IMR-90 (cell line): ENCODE measurements around the gene ZEB2. TPM values are rescaled to one million over a fixed set of nuclear protein-coding genes. Genes with fewer than 3 reads are reported as not detected.

ENCODE experiments used
- ATAC-seq: fragments of 200-7000 bp; cut with Tn5 transposase; 2 replicates; pipeline ENCODE4 v1.9.1; 2020; ENCODE audit warnings: low read depth, mild to moderate bottlenecking, moderate library complexity
- BruUV-seq: library from RNA; stranded (reverse); fragments of 400-500 nt; replicated peaks from 2 replicates; lab custom pipeline; 2021; lab: Mats Ljungman, UMichigan
- CTCF ChIA-PET: fragments of 300-600 bp; formaldehyde crosslinking; extraction: SDS; loops from one replicate; lab custom pipeline; 2021; ENCODE audit warnings: antibody characterized with exemption; lab: Yijun Ruan, JAX
- POLR2A ChIA-PET: fragments of 300-600 bp; sonication (Branson Sonifier 250); formaldehyde crosslinking; loops from one replicate; lab custom pipeline; 2022; ENCODE audit warnings: antibody characterized with exemption; ENCODE audit not compliant: unreplicated experiment; lab: Charles Lee
- DNase-seq: peaks from one replicate; pipeline ENCODE4 v3.0.0; 2013
- H2AFZ ChIP-seq: replicated peaks from 2 replicates; pipeline ENCODE3; 2013; ENCODE audit warnings: low read length, mild to moderate bottlenecking; ENCODE audit not compliant: poor library complexity
- H2AK5ac ChIP-seq: 2 replicates; pipeline ENCODE4 v1.6.1; 2013; ENCODE audit warnings: low read depth, low read length, inconsistent platforms
- H2AK9ac ChIP-seq: replicated peaks from 2 replicates; pipeline ENCODE3; 2013; ENCODE audit warnings: mild to moderate bottlenecking, low read depth, low read length, moderate library complexity; ENCODE audit not compliant: poor library complexity
- H2BK120ac ChIP-seq: 2 replicates; pipeline ENCODE4 v1.6.1; 2013; ENCODE audit warnings: low read depth, low read length, inconsistent platforms
- H2BK15ac ChIP-seq: 3 replicates; pipeline ENCODE4 v1.6.1; 2013; ENCODE audit warnings: low read depth, low read length, inconsistent platforms
- H2BK20ac ChIP-seq: 2 replicates; pipeline ENCODE4 v1.6.1; 2013; ENCODE audit warnings: low read depth, mild to moderate bottlenecking, inconsistent platforms, low read length, moderate library complexity
- H2BK5ac ChIP-seq: 2 replicates; pipeline ENCODE4 v1.6.1; 2013; ENCODE audit warnings: mild to moderate bottlenecking, low read depth, low read length, inconsistent platforms; ENCODE audit not compliant: poor library complexity, severe bottlenecking
- H3K14ac ChIP-seq: replicated peaks from 2 replicates; pipeline ENCODE4 v1.6.1; 2013; ENCODE audit warnings: low read depth, low read length, inconsistent platforms
- H3K18ac ChIP-seq: 2 replicates; pipeline ENCODE4 v1.6.1; 2013; ENCODE audit warnings: low read depth, low read length, control low read depth
- H3K23ac ChIP-seq: 2 replicates; pipeline ENCODE4 v1.6.1; 2013; ENCODE audit warnings: low read depth, low read length, inconsistent platforms
- H3K27ac ChIP-seq: 2 replicates; pipeline ENCODE4 v1.5.1; 2013; ENCODE audit warnings: mild to moderate bottlenecking, control low read depth, low read length; ENCODE audit not compliant: insufficient read depth
- H3K27me3 ChIP-seq: 2 replicates; pipeline ENCODE4 v1.6.1; 2013; ENCODE audit warnings: low read length; ENCODE audit not compliant: control insufficient read depth, insufficient read depth
- H3K36me3 ChIP-seq: 2 replicates; pipeline ENCODE4 v1.6.1; 2013; ENCODE audit warnings: low read length, mixed read lengths; ENCODE audit not compliant: control insufficient read depth, insufficient read depth
- H3K4ac ChIP-seq: 2 replicates; pipeline ENCODE4 v1.6.1; 2013; ENCODE audit warnings: low read depth, low read length, inconsistent platforms
- H3K4me1 ChIP-seq: 2 replicates; pipeline ENCODE4 v1.6.1; 2013; ENCODE audit warnings: low read length, mixed read lengths; ENCODE audit not compliant: control insufficient read depth, insufficient read depth
- H3K4me2 ChIP-seq: 2 replicates; pipeline ENCODE4 v1.6.1; 2013; ENCODE audit warnings: low read depth, mild to moderate bottlenecking, control low read depth, low read length, moderate library complexity
- H3K4me3 ChIP-seq: 2 replicates; pipeline ENCODE4 v1.5.1; 2013; ENCODE audit warnings: low read depth, mild to moderate bottlenecking, control low read depth, low read length, moderate library complexity; ENCODE audit not compliant: insufficient read depth
- H3K56ac ChIP-seq: 2 replicates; pipeline ENCODE4 v1.6.1; 2013; ENCODE audit warnings: low read length, inconsistent platforms; ENCODE audit not compliant: insufficient read depth; ENCODE audit errors: extremely low read depth
- H3K79me1 ChIP-seq, 2 experiments: 2 replicates each; pipeline ENCODE4 v1.6.1; 2013; ENCODE audit warnings: low read length in 2 of 2, inconsistent platforms in 1 of 2, low read depth in 1 of 2
- H3K9ac ChIP-seq: 2 replicates; pipeline ENCODE4 v1.6.1; 2013; ENCODE audit warnings: low read depth, low read length, control low read depth
- H3K9me1 ChIP-seq: 2 replicates; pipeline ENCODE4 v1.6.1; 2013; ENCODE audit warnings: low read length, inconsistent platforms; ENCODE audit not compliant: insufficient read depth
- H3K9me3 ChIP-seq: 2 replicates; pipeline ENCODE4 v1.6.1; 2013; ENCODE audit warnings: low read length; ENCODE audit not compliant: control insufficient read depth, insufficient read depth
- H4K20me1 ChIP-seq: 2 replicates; pipeline ENCODE4 v1.6.1; 2013; ENCODE audit warnings: low read length, inconsistent platforms; ENCODE audit not compliant: insufficient read depth
- H4K5ac ChIP-seq: 2 replicates; pipeline ENCODE4 v1.6.1; 2013; ENCODE audit warnings: mild to moderate bottlenecking, low read depth, low read length, control low read depth
- H4K8ac ChIP-seq, 2 experiments: 2 replicates each; pipeline ENCODE4 v1.6.1; 2013; ENCODE audit warnings: low read depth in 2 of 2, low read length in 2 of 2, control low read depth in 1 of 2, inconsistent platforms in 1 of 2
- H4K91ac ChIP-seq: 2 replicates; pipeline ENCODE4 v1.6.1; 2013; ENCODE audit warnings: low read depth, low read length, inconsistent platforms; ENCODE audit not compliant: insufficient read depth
- BHLHE40 ChIP-seq: fragments of 150-350 bp; IDR thresholded peaks from 2 replicates; pipeline ENCODE4 v1.6.1; 2016; ENCODE audit warnings: mild to moderate bottlenecking, low read depth, low read length
- CEBPB ChIP-seq: IDR thresholded peaks from 2 replicates; pipeline ENCODE4 v1.6.1; 2012; ENCODE audit warnings: low read depth, low read length, improper control_type of control experiment
- CHD1 ChIP-seq: IDR thresholded peaks from 2 replicates; pipeline ENCODE4 v1.6.1; 2012; ENCODE audit warnings: low read depth, low read length, improper control_type of control experiment
- CTCF ChIP-seq: conservative IDR thresholded peaks from 2 replicates; pipeline ENCODE4 v1.5.1; 2012; ENCODE audit warnings: mild to moderate bottlenecking, low read depth, low read length, improper control_type of control experiment
- ELK1 ChIP-seq: fragments of 150-350 bp; IDR thresholded peaks from 2 replicates; pipeline ENCODE4 v1.6.1; 2016; ENCODE audit warnings: low read depth, mild to moderate bottlenecking, low read length, moderate library complexity, borderline replicate concordance
- FOS ChIP-seq: fragments of 150-350 bp; IDR thresholded peaks from 2 replicates; pipeline ENCODE4 v1.6.1; 2016; ENCODE audit warnings: low read depth, low read length
- MAZ ChIP-seq: IDR thresholded peaks from 2 replicates; pipeline ENCODE4 v1.6.1; 2012; ENCODE audit warnings: low read depth, mild to moderate bottlenecking, low read length, improper control_type of control experiment, moderate library complexity, borderline replicate concordance
- MXI1 ChIP-seq: IDR thresholded peaks from 2 replicates; pipeline ENCODE4 v1.6.1; 2012; ENCODE audit warnings: low read depth, mild to moderate bottlenecking, low read length, moderate library complexity, borderline replicate concordance
- NFE2L2 ChIP-seq: fragments of 150-350 bp; IDR thresholded peaks from 2 replicates; pipeline ENCODE4 v1.6.1; 2016; ENCODE audit warnings: low read depth, mild to moderate bottlenecking, low read length
- RAD21 ChIP-seq: IDR thresholded peaks from 2 replicates; pipeline ENCODE4 v1.6.1; 2012; ENCODE audit warnings: low read length, improper control_type of control experiment
- RCOR1 ChIP-seq: IDR thresholded peaks from 2 replicates; pipeline ENCODE4 v1.6.1; 2012; ENCODE audit warnings: mild to moderate bottlenecking, low read length, improper control_type of control experiment; ENCODE audit not compliant: insufficient replicate concordance
- USF2 ChIP-seq: fragments of 150-350 bp; IDR thresholded peaks from 2 replicates; pipeline ENCODE4 v1.6.1; 2017; ENCODE audit warnings: mild to moderate bottlenecking, antibody characterized with exemption, low read length, low read depth
- WGBS, 2 experiments: methylation state at CpG; one replicate each; pipeline versions ENCODE4 v1.1.5 to v1.1.7; 2013; ENCODE audit warnings: missing lambda C conversion rate in 2 of 2; ENCODE audit not compliant: insufficient read length in 1 of 2; ENCODE audit errors: extremely low coverage in 2 of 2; 5-methylcytosine and 5-hydroxymethylcytosine counted together
- dilution Hi-C: fragments of 300-500 bp; cut with HindIII; formaldehyde crosslinking; loops from one replicate; pipeline ENCODE4 v1.14.3; 2018; ENCODE audit warnings: low sequenced_read_pairs; ENCODE audit not compliant: unreplicated experiment
- in situ Hi-C: fragments of 300-500 bp; cut with MboI; formaldehyde crosslinking; loops from 3 replicates; pipeline ENCODE4 v1.14.3; 2019; ENCODE audit warnings: low sequenced_read_pairs, inconsistent platforms, mixed read lengths
- intact Hi-C: fragments of 100-400 bp; cut with micrococcal nuclease; formaldehyde crosslinking; loops from 2 replicates; pipeline ENCODE4 v1.10.0; 2022
- polyA plus RNA-seq, 3 experiments: library from polyadenylated mRNA; depleted of rRNA; stranded (reverse); fragments of >200 nt; gene quantifications; 2 replicates each; pipeline ENCODE4 v1.2.3, GENCODE V29; 2012; ENCODE audit warnings: low replicate concordance in 1 of 3
- total RNA-seq: library from RNA; depleted of rRNA; stranded (reverse); fragments of >200 nt; gene quantifications from 2 replicates; pipeline ENCODE4 v1.2.3, GENCODE V29; 2012

ZEB2 gene
- total and polyA plus RNA-seq, 2 of the 4 experiments (the other 2 are of a cell fraction), result 22.4 to 50.9 TPM

- no peaks in the 10 kb centered on the region for H3K27me3 ChIP-seq
- H2BK5ac ChIP-seq, result peak overlapping the region; percentile 17
- peak overlapping the region; percentile 70 for H3K27ac ChIP-seq
- BruUV-seq, result no TSS peak
- H3K9ac ChIP-seq, result peak overlapping the region; percentile 82
- peak overlapping the region; percentile 66 for H2BK15ac ChIP-seq
- H3K56ac ChIP-seq, result peak overlapping the region; percentile 27; the same call in 1 of the 2 replicates
- peak overlapping the region; percentile 62 for H4K5ac ChIP-seq
- WGBS, 2 experiments, result 0% methylated on average over 1 of the region's 58 CpGs; no CpG with 5 or more reads in 1 of the 2 experiments
- peak overlapping the region; percentile 99 for H3K4me2 ChIP-seq
- peak overlapping the region; percentile 56 to 84 for H4K8ac ChIP-seq
- peaks cover 4% of the 10 kb centered on the region; the same call in 1 of the 2 replicates for H3K4me1 ChIP-seq
- DNase-seq (no peak), ATAC-seq (peak; percentile 55)
- ChIA-PET CTCF (interaction anchor here (0.6 to 0.7 kb wide), 2 partner anchors 176 to 960 kb away, joined by 3 read pairs; no protein-coding TSS in a partner anchor), POLR2A (no interaction called here)
- H2BK120ac ChIP-seq, result peak overlapping the region; percentile 86
- H3K36me3 ChIP-seq, result no peaks in the 10 kb centered on the region
- H3K4me3 ChIP-seq, result peak overlapping the region; percentile 83
- no peak overlapping the region for H2AK9ac ChIP-seq
- dilution Hi-C loops (no loop called here), in situ Hi-C loops (loop anchor here (5.0 to 25.0 kb wide), 3 partner anchors 1012 to 1788 kb away; no protein-coding TSS in a partner anchor), intact Hi-C loops (loop anchor here (2.0 to 10.0 kb wide), 10 partner anchors 73 to 2000 kb away; no protein-coding TSS in a partner anchor)
- peak overlapping the region; percentile 50; the same call in 1 of the 2 replicates for H4K91ac ChIP-seq
- H3K4ac ChIP-seq, result peak overlapping the region; percentile 76
- H3K79me1 ChIP-seq, result 0 out of 4 replicates have a peak, but pooled peaks cover 0 to 4% of the 10 kb centered on the region in 2 experiments
- H3K14ac ChIP-seq, result peak overlapping the region; percentile 87
- peak overlapping the region; percentile 89 for H3K23ac ChIP-seq
- peak overlapping the region; percentile 88 for H2AFZ ChIP-seq
- no peak overlapping the region for H2AK5ac ChIP-seq
- H3K18ac ChIP-seq, result peak overlapping the region; percentile 71
- H2BK20ac ChIP-seq, result peak overlapping the region; percentile 82
- no peaks in the 10 kb centered on the region for H3K9me1 ChIP-seq
- H3K9me3 ChIP-seq, result no peaks in the 10 kb centered on the region
- H4K20me1 ChIP-seq, result no peaks in the 10 kb centered on the region
- TF ChIP-seq RAD21 (no peak), ELK1 (no peak), CEBPB (no peak), CTCF (no peak), CHD1 (no peak), USF2 (no peak), RCOR1 (no peak), BHLHE40 (no peak), NFE2L2 (no peak), MAZ (no peak; the same call in 1 of the 2 replicates), MXI1 (no peak), FOS (no peak)
Observed at GRCh38 chr2:144524118-144525009, 4.4 kb upstream of the ZEB2 start.
